GM20000 (cell line): ENCODE measurements around the gene HCFC1.
A peak's percentile ranks its signal among the peaks of the same experiment; 100 is the strongest.

Source experiments
- DNase-seq: peaks from one replicate; pipeline ENCODE4 v3.0.0; 2012; ENCODE audit warnings: low spot score
- TF ChIP-seq, protein P1 (sequence below): IDR thresholded peaks from 2 replicates; pipeline ENCODE4 v1.5.1; 2012; ENCODE audit warnings: mild to moderate bottlenecking, control low read depth; ENCODE audit errors: extremely low read depth, missing control alignments

HCFC1 gene

DNA sequence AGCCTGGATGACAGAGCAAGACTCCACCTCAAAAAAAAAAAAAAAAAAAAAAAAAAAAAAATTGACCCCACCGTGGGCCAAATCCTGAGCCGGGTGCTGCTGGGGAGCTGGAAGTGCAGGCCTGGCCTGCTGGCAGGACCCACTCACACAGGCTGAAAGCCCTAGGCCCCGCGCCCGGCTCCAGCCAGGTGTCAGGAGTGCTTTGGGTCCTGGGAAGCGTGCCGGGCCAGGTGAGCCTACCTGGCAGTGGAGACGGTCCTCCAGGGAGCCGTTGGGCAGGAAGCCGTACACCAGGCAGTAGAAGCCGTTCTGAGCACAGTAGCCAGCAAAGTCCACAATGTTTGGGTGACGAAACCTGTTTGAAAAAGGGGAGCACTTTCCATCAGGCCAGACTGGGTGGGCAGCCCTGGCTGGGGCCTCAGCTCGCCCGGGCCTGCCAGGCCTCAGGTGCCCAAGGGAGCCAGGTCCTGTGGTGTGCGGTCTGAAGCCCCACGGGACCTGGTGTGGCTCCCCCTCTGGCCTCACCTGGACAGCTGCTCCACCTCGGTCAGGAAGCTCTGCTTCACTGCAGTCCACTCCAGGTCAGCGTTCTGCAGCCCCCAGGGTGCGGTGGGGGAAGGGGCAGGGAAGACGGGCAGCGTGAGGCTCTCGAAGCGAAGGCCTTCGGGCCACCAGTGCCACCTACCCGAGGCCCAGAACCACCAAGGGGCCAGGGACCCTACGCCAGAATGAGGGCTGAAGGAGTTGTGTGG is 46.3 kb upstream of the HCFC1 start:
- no peak for DNase-seq
- TF ChIP-seq, protein P1, sequence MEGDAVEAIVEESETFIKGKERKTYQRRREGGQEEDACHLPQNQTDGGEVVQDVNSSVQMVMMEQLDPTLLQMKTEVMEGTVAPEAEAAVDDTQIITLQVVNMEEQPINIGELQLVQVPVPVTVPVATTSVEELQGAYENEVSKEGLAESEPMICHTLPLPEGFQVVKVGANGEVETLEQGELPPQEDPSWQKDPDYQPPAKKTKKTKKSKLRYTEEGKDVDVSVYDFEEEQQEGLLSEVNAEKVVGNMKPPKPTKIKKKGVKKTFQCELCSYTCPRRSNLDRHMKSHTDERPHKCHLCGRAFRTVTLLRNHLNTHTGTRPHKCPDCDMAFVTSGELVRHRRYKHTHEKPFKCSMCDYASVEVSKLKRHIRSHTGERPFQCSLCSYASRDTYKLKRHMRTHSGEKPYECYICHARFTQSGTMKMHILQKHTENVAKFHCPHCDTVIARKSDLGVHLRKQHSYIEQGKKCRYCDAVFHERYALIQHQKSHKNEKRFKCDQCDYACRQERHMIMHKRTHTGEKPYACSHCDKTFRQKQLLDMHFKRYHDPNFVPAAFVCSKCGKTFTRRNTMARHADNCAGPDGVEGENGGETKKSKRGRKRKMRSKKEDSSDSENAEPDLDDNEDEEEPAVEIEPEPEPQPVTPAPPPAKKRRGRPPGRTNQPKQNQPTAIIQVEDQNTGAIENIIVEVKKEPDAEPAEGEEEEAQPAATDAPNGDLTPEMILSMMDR = no peak

DNA sequence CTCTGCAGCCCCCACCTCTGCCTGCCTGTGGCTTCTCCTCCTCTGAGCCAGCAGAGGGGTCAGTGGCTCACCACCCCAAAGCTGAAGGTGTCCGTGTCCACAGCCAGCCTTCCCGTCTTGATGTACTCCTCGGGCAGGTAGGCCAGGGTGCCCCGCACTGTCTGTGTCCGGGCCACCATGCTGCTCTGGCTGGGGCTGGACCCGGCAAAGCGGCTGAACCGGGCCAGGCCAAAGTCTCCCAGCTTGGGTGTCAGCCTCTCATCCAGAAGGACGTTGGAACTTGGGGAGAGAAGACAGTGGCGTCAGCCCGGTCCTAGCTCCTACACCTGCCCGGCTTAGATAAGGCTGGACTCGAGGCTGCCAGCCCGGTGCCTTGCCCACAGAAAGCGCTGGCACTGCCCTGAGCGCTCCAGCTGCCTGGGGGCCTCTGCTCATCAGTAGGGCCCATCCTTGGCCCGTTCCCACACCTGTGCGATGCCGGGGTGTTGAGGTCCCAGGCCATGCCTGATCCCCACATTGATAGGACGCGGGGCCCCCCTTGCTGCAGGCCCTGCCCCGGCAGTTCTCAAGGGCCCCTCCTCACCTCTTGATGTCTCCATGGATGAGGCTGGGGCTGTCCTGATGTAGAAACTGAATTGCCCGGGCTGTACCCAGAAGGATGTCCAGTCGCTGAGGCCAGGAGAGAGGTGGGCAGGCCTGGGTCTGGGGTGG is 44.9 kb upstream of the HCFC1 start:
- TF ChIP-seq, protein P1 = no peak
- no peak for DNase-seq

DNA sequence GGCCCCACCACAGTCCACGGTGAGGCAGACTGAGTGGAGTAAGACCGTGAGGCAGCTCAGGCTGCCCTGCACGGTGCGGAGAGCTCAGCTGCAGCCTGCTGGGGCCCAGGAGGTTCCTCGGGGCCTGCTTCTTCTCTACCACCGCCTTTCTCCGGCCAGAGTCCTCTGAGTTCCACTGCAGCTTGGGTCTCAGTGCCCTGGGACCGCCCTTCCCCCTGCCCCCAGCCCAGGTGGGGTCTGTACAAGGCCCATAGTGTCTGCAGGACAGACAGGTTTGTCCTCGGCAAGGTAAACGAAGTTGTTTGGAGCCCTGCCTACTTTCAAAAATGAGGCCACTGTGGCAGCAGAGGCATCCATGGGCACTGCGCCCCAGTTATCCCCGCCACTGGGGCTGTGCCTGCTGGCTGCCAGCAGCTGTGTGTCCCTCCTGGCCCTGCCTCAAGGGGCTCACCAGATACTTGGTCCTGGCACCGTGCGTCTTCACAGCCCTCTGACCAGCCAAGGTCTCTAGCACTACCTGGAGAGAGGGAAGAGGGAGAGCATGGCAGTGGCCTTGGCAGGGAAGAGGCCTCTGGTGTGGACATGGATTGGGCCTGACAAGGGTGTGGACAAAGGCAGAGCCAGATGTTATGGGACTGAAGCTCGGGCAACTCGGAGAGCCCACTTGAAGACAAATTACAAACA is 44.1 kb upstream of the HCFC1 start:
- TF ChIP-seq, protein P1 = no peak
- DNase-seq = no peak

DNA sequence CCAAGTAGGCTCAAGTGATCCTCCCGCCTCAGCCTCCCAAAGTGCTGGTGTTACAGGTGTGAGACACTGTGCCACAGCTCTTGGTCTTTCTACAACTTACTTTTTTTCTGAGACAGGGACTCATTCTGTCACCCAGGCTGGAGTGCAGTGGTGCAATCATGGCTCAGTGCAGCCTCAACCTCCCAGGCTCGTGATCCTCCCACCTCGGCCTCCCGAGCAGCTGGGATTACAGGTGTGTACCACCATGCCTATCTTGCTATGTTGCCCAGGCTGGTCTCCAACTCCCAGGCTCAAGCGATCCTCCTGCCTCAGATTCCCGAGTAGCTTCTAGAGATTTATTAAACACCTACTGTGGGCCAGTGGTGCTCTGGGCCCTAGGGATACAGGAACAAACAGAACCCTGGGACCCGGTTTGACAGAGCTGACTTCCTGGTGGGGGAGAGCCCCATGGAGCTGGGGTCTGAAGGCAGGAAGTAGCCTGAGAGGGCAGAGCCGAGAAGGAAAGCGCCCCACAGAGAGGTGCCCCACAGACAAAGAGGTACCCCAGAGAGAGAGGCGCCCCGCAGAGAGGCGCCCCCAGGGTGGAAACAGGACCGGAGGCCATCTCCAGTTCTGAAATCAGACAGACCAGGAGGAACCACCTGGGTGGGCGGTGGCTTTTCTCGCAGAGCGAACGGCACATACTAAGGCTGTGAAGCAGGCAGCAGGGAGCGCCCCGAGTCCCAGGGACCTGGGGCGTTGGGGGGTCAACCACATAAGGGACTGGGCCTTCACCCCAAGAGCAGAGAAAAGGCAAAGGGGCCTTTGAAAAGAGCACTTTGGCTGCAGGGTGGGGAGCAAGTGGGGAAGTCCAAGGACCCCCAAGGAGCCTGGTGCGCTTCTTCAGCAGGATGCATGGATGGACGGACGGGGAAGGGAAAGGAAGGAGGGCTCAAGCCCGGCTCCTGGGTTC is 43.1 kb upstream of the HCFC1 start:
- no peak for DNase-seq
- TF ChIP-seq, protein P1 = no peak

DNA sequence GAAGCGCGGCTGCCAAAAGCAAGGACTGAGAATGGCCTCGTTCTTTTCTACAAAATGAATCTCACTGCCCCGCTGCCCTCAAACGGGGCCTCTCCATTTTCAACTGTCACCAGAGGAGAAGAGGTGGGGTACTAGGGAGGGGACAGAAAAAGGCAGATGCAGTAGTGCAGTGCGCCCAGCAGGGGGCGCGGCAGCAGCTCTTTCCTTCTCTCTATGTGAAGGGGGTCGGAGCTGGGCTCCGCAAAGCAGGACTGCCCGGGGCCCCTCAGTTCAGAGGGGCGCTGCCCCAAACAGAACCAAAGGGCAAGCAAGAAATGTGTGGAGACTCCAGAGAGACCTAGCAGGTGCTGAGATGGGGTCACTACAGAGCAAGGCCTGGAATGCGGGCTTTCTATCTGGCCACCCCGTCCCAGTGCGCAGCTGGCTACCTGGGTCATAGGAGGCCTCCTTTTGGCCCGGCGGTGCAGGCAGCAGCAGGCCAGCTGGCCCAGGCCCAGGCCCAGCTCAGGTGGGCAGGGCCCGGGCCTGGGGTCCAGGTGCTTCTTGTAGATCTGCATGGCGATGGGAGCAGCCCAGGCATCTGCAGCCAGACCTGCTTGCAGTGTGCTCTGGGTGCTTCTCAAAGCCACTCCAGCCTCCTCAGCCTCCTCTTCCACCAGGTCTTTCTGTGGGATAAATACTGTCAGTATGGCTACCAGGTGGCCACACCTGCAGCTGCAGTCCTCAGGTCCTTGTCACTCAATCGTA is 42.2 kb upstream of the HCFC1 start:
- peak; percentile 59 for DNase-seq
- TF ChIP-seq, protein P1 = peak; percentile 29

DNA sequence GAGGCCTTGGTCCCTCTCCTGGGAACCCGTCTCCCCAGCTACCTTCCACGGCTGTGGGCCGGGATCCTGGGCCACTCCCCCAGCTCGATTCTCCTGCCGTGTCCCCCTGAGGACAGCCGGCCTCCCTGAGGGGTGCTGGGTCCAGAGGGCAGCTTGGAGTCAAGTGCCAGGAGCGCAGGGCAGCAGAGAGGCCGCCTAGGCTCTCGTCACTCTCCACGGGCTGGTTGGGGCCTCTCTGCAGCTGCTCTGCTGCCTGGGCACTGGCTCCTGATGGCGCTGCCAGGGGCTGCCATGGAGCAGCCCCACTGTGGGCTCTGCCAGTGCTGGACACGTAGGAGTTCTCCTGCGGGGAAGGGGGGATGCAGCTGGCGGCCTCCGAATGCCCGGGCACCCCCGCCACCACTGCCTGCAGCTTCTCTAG is 41.4 kb upstream of the HCFC1 start:
- TF ChIP-seq, protein P1 = no peak
- DNase-seq = no peak
